HG03378 (cell line): Measurements from ENCODE around the gene TRPC4.

Source experiments
- ATAC-seq: cut with Tn5 transposase; IDR thresholded peaks from one replicate; pipeline ENCODE4 v1.9.1; 2021; ENCODE audit warnings: mild to moderate bottlenecking, moderate library complexity; ENCODE audit not compliant: unreplicated experiment

The TRPC4 gene

GRCh38 chr13:37662624-37663023 lies 206.9 kb downstream of the TRPC4 start:
- ATAC-seq, result no peak

GRCh38 chr13:37657956-37658355 lies 211.6 kb downstream of the TRPC4 start:
- ATAC-seq, result no peak

GRCh38 chr13:37657134-37657533 lies 212.4 kb downstream of the TRPC4 start:
- ATAC-seq, result no peak

- no peak for ATAC-seq
Measured at GRCh38 chr13:37656247-37656940, 213.2 kb downstream of the TRPC4 start.

- no peak for ATAC-seq
Measured at GRCh38 chr13:37652596-37652995, 217.0 kb downstream of the TRPC4 start.

- ATAC-seq, result no peak
Measured at GRCh38 chr13:37651891-37652290, 217.7 kb downstream of the TRPC4 start.

GRCh38 chr13:37648609-37649008 lies 221.0 kb downstream of the TRPC4 start:
- ATAC-seq, result no peak

- ATAC-seq, result no peak
Measured at GRCh38 chr13:37647031-37647650, 222.4 kb downstream of the TRPC4 start.

- no peak for ATAC-seq
Measured at GRCh38 chr13:37646531-37646930, 223.0 kb downstream of the TRPC4 start.

- no peak for ATAC-seq
Measured at GRCh38 chr13:37645181-37645740, 224.3 kb downstream of the TRPC4 start.

- ATAC-seq, result no peak
Measured at GRCh38 chr13:37641391-37641790, 228.2 kb downstream of the TRPC4 start.

- ATAC-seq, result no peak
Measured at GRCh38 chr13:37640499-37640898, 229.1 kb downstream of the TRPC4 start.

- no peak for ATAC-seq
Measured at GRCh38 chr13:37636701-37637100, 232.9 kb downstream of the TRPC4 start.

GRCh38 chr13:37632294-37632693 lies 237.3 kb downstream of the TRPC4 start:
- no peak for ATAC-seq

- no peak for ATAC-seq
Measured at GRCh38 chr13:37627428-37627827, 242.1 kb downstream of the TRPC4 start.

GRCh38 chr13:37621811-37622361 lies 247.7 kb downstream of the TRPC4 start:
- ATAC-seq, result no peak

- ATAC-seq, result no peak
Measured at GRCh38 chr13:37618554-37618953, 251.0 kb downstream of the TRPC4 start.

- ATAC-seq, result no peak
Measured at GRCh38 chr13:37617173-37617572, 252.4 kb downstream of the TRPC4 start.

GRCh38 chr13:37616131-37616530 lies 253.4 kb downstream of the TRPC4 start:
- no peak for ATAC-seq

GRCh38 chr13:37615276-37615675 lies 254.3 kb downstream of the TRPC4 start:
- ATAC-seq, result no peak

GRCh38 chr13:37613638-37614037 lies 255.9 kb downstream of the TRPC4 start:
- ATAC-seq, result no peak

GRCh38 chr13:37613236-37613635 lies 256.3 kb downstream of the TRPC4 start:
- ATAC-seq, result no peak
